Skin epidermis (tissue), 12 donors: ENCODE data around the gene BCKDHA.
A peak's percentile ranks its signal among the peaks of the same experiment; 100 is the strongest.
"Not testable (repeated sequence)": the region's sequence is repeated elsewhere in the genome, so short reads cannot be mapped to it uniquely, and the experiment has no call there.

Source experiments
- H3K27ac ChIP-seq, 21 experiments: fragments of 200-600 bp; sonication (generic) in 11 of 21; one replicate each; pipeline ENCODE4 v1.5.0; 2020; ENCODE audit warnings: mild to moderate bottlenecking in 3 of 21, inconsistent platforms in 2 of 21, moderate library complexity in 2 of 21
- H3K4me3 ChIP-seq, 7 experiments: fragments of 200-600 bp; sonication (generic) in 2 of 7; one replicate each; pipeline ENCODE4 v1.5.0; 2020; ENCODE audit warnings: inconsistent platforms in 2 of 7, mild to moderate bottlenecking in 2 of 7, moderate library complexity in 1 of 7

The BCKDHA gene

GRCh38 chr19:41399525-41399924 lies 1.9 kb downstream of the BCKDHA start:
- Histone ChIP-seq H3K4me3 (no peak overlapping the region), H3K27ac (peak overlapping the region in 1 of 21 experiments; percentile 12)

- no peak overlapping the region for H3K4me3 ChIP-seq
- peak overlapping the region in 1 of 21 experiments; percentile 16 for H3K27ac ChIP-seq
Measured at GRCh38 chr19:41401483-41401882, 3.9 kb downstream of the BCKDHA start.

- Histone ChIP-seq H3K27ac (no peak overlapping the region), H3K4me3 (no peak overlapping the region)
Measured at GRCh38 chr19:41402010-41402409, 4.4 kb downstream of the BCKDHA start.

- H3K4me3 ChIP-seq, result no peak overlapping the region
- no peak overlapping the region for H3K27ac ChIP-seq
Measured at GRCh38 chr19:41403181-41403970, 5.8 kb downstream of the BCKDHA start.

GRCh38 chr19:41405776-41406175 lies 8.2 kb downstream of the BCKDHA start:
- H3K27ac ChIP-seq, result peak overlapping the region in 1 of 21 experiments; percentile 45

GRCh38 chr19:41407271-41407670 lies 9.7 kb downstream of the BCKDHA start:
- no peak overlapping the region for H3K4me3 ChIP-seq
- H3K27ac ChIP-seq, result peak overlapping the region in 7 of 21 experiments; percentile 5 to 36 (median 17)

More at GRCh38 chr19:41405776-41406175, 8.2 kb downstream of the BCKDHA start:
- no peak overlapping the region for H3K4me3 ChIP-seq

GRCh38 chr19:41408256-41408655 lies 10.6 kb downstream of the BCKDHA start:
- Histone ChIP-seq H3K27ac (peak overlapping the region in 2 of 21 experiments; percentile 13 to 14), H3K4me3 (no peak overlapping the region)

- H3K4me3 ChIP-seq, result not testable (repeated sequence)
- peak overlapping the region in 3 of 21 experiments; percentile 17 to 69 (median 54) for H3K27ac ChIP-seq
Measured at GRCh38 chr19:41408846-41409245, 11.2 kb downstream of the BCKDHA start.

GRCh38 chr19:41409288-41409687 lies 11.7 kb downstream of the BCKDHA start:
- H3K4me3 ChIP-seq, result no peak overlapping the region
- H3K27ac ChIP-seq, result peak overlapping the region in 6 of 21 experiments; percentile 11 to 69 (median 32)

GRCh38 chr19:41410336-41411054 lies 12.9 kb downstream of the BCKDHA start:
- H3K27ac ChIP-seq, result peak overlapping the region in 5 of 21 experiments; percentile 26 to 51 (median 31)
- no peak overlapping the region for H3K4me3 ChIP-seq

GRCh38 chr19:41411100-41411967 lies 13.7 kb downstream of the BCKDHA start:
- peak overlapping the region in 4 of 21 experiments; percentile 3 to 51 (median 20) for H3K27ac ChIP-seq
- no peak overlapping the region for H3K4me3 ChIP-seq

GRCh38 chr19:41411968-41412265 lies 14.3 kb downstream of the BCKDHA start:
- H3K27ac ChIP-seq, result peak overlapping the region in 3 of 21 experiments; percentile 10 to 38 (median 31)

GRCh38 chr19:41412953-41413352 lies 15.3 kb downstream of the BCKDHA start:
- Histone ChIP-seq H3K27ac (no peak overlapping the region), H3K4me3 (no peak overlapping the region)

More at GRCh38 chr19:41411968-41412265, 14.3 kb downstream of the BCKDHA start:
- no peak overlapping the region for H3K4me3 ChIP-seq

GRCh38 chr19:41413947-41414346 lies 16.3 kb downstream of the BCKDHA start:
- Histone ChIP-seq H3K27ac (no peak overlapping the region), H3K4me3 (no peak overlapping the region)

- no peak overlapping the region for H3K4me3 ChIP-seq
- no peak overlapping the region for H3K27ac ChIP-seq
Measured at GRCh38 chr19:41414461-41414860, 16.8 kb downstream of the BCKDHA start.

- H3K4me3 ChIP-seq, result no peak overlapping the region
- no peak overlapping the region for H3K27ac ChIP-seq
Measured at GRCh38 chr19:41415154-41415571, 17.5 kb downstream of the BCKDHA start.

GRCh38 chr19:41416194-41416674 lies 18.6 kb downstream of the BCKDHA start:
- no peak overlapping the region for H3K27ac ChIP-seq
- no peak overlapping the region for H3K4me3 ChIP-seq

GRCh38 chr19:41420101-41420880 lies 22.7 kb downstream of the BCKDHA start:
- H3K4me3 ChIP-seq, result no peak overlapping the region

GRCh38 chr19:41421314-41421713 lies 23.7 kb downstream of the BCKDHA start:
- Histone ChIP-seq H3K27ac (peak overlapping the region in 9 of 21 experiments; percentile 20 to 77 (median 42)), H3K4me3 (no peak overlapping the region)

More at GRCh38 chr19:41420101-41420880, 22.7 kb downstream of the BCKDHA start:
- peak overlapping the region in 12 of 21 experiments; percentile 20 to 77 (median 42) for H3K27ac ChIP-seq
